Breast epithelium (tissue), 4 donors: ENCODE results near the gene AP5Z1. TPM values are rescaled to one million over a fixed set of nuclear protein-coding genes. Genes with fewer than 3 reads are reported as not detected.

Experiments
- DNase-seq, 2 donors: peaks; one replicate each; pipeline ENCODE4 v3.0.0-alpha.2; 2019; ENCODE audit warnings: low spot score in 2 of 2
- H3K27ac ChIP-seq, 2 donors: fragments of 200-600 bp; sonication (generic) in 1 of 2; one replicate each; pipeline ENCODE4 v1.5.1; 2016 to 2019; ENCODE audit warnings: mild to moderate bottlenecking in 1 of 2
- H3K27me3 ChIP-seq, 2 donors: fragments of 200-600 bp; sonication (generic) in 1 of 2; one replicate each; pipeline versions ENCODE4 v1.5.1 to v1.6.0; 2017 to 2019; ENCODE audit warnings: control low read depth in 1 of 2, mild to moderate bottlenecking in 1 of 2
- H3K36me3 ChIP-seq: fragments of 200-600 bp; one replicate; pipeline ENCODE4 v1.5.1; 2019
- H3K4me1 ChIP-seq, 2 donors: fragments of 200-600 bp; sonication (generic); one replicate each; pipeline ENCODE4 v1.5.1; 2016 to 2019; ENCODE audit warnings: control low read depth in 1 of 2
- H3K4me3 ChIP-seq, 3 donors: fragments of 200-600 bp; sonication (generic); 1 replicate in 2 of 3; 2 replicates in 1 of 3; pipeline ENCODE4 v1.5.1; 2016 to 2019; ENCODE audit warnings: mild to moderate bottlenecking in 3 of 3, moderate library complexity in 2 of 3
- H3K9me3 ChIP-seq, 2 donors: fragments of 200-600 bp; sonication (generic) in 1 of 2; one replicate each; pipeline ENCODE4 v1.5.1; 2016 to 2019; ENCODE audit warnings: control low read depth in 1 of 2
- POLR2A ChIP-seq: fragments of 450-650 bp; IDR thresholded peaks from one replicate; pipeline ENCODE4 v1.6.1; 2016; ENCODE audit warnings: antibody characterized with exemption, mild to moderate bottlenecking, moderate library complexity
- POLR2AphosphoS5 ChIP-seq, 3 donors: sonication (generic); formaldehyde crosslinking; IDR thresholded peaks; one replicate each; pipeline ENCODE4 v1.6.1; 2017; ENCODE audit warnings: antibody characterized with exemption in 3 of 3
- intact Hi-C: fragments of 100-400 bp; cut with DNase I; formaldehyde crosslinking; loops from one replicate; pipeline ENCODE4 v1.15.1; 2023; ENCODE audit warnings: low total_unique reads
- total RNA-seq, 3 donors: library from RNA; depleted of rRNA; stranded (reverse); fragments of >200 nt; gene quantifications; one replicate each; pipeline ENCODE4 v1.1.0, GENCODE V29; 2016
- TF ChIP-seq, protein P1 (sequence below), 3 donors: fragments of 450-650 bp; IDR thresholded peaks; one replicate each; pipeline ENCODE4 v1.5.1; 2016 to 2017; ENCODE audit warnings: antibody characterized with exemption in 3 of 3, mild to moderate bottlenecking in 3 of 3, moderate library complexity in 3 of 3

Gene AP5Z1
- total RNA-seq, 3 donors from 2014 or later = 20.0 to 25.9 (median 23.3) TPM

DNA sequence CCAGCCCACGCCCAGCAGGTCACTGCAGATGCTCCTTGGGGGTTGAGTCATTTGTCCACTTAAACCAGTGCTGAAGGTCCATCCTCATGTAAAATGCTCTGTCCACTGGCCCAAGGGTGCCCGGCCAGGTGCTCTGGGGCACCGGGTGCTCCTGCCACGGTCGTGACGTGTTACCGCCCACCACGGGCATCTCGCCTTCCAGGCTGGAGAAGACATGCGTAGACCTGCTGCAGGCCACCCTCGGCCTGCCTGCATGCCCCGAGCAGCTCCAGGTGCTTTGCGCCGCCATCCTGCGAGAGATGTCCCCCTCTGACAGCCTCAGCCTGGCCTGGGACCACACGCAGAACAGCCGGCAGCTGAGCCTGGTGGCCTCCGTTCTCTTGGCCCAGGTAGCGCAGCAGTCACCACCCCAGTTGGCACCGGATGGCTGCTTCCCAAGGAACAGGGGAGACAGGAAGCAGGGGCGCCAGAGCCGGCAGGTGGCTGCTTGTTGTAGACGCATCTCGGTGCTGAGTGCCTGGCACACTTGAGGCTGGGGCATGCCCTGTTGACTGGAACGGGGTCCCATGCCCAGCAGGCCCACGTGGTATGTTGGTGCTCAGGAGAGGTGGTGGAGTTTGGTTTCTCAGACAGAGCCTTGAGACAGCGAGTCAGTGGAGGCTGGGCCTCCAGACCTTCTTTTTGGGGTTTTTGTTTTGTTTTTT, 6.1 kb downstream of the AP5Z1 start:
- H3K9me3 ChIP-seq = no peaks in the 10 kb centered on the region
- H3K4me1 ChIP-seq = peaks cover 0 to under 1% of the 10 kb centered on the region in 2 donors
- TF ChIP-seq POLR2AphosphoS5 (IDR thresholded peaks at IDR 0.05) = no peak
- TF ChIP-seq POLR2A = no peak
- TF ChIP-seq, protein P1, sequence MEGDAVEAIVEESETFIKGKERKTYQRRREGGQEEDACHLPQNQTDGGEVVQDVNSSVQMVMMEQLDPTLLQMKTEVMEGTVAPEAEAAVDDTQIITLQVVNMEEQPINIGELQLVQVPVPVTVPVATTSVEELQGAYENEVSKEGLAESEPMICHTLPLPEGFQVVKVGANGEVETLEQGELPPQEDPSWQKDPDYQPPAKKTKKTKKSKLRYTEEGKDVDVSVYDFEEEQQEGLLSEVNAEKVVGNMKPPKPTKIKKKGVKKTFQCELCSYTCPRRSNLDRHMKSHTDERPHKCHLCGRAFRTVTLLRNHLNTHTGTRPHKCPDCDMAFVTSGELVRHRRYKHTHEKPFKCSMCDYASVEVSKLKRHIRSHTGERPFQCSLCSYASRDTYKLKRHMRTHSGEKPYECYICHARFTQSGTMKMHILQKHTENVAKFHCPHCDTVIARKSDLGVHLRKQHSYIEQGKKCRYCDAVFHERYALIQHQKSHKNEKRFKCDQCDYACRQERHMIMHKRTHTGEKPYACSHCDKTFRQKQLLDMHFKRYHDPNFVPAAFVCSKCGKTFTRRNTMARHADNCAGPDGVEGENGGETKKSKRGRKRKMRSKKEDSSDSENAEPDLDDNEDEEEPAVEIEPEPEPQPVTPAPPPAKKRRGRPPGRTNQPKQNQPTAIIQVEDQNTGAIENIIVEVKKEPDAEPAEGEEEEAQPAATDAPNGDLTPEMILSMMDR (IDR thresholded peaks at IDR 0.05) = no peak
- intact Hi-C loops = no loop called here
- no peak overlapping the region for H3K4me3 ChIP-seq
- no peak overlapping the region for H3K27ac ChIP-seq
- no peaks in the 10 kb centered on the region for H3K27me3 ChIP-seq
- DNase-seq = no peak
- H3K36me3 ChIP-seq = no peaks in the 10 kb centered on the region

DNA sequence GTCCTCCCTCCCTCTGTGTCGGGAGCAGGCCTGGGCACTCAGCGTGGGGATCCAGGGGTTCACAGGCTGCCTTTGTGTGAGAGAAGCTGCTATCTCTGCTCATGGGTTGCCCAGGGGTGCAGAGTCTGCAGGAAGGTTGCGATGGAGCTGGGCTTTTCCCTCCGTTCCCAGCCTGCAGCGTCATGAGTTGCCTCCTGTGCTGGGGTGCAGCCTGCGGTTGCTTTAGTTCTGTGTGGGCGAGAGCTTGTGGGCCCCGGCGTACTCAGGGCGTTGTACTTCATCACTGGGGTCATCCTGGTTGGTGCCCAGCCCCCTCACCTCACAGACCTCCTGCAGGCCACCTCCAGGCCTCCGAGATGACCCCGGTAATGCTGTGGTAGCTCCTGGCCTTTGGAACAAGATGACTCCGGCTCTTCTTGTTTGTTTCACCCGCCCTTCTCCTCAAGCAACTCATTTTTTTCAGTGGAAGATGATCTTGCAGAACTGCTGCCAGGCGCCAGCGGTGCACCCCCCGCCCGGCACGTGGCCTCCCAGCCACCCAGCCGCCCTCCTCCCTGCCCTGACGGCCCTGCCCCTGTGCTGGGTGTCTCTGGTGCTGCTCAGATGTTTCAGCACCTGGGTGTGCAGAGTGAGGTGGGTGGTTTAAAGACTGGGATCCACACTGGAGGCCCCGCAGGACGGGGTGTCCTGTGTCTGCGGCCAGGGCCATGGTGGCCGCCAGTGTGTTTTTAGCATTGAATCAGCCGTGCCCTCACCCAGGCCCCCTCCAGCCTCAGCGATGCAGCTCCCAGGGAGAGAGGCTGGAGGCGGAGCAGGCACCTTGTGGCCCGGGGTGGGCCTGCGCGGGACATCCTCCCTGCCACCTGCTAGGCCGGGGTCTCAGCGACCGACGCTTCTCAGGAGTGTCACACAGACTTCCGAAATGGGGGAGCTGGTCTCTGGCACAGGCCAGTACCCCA, 7.2 kb downstream of the AP5Z1 start:
- TF ChIP-seq, protein P1 (IDR thresholded peaks at IDR 0.05) = no peak
- TF ChIP-seq POLR2A = no peak
- TF ChIP-seq POLR2AphosphoS5 (IDR thresholded peaks at IDR 0.05) = no peak
- Histone ChIP-seq H3K36me3 (peaks cover 2% of the 10 kb centered on the region), H3K4me3 (no peak overlapping the region), H3K27ac (no peak overlapping the region), H3K4me1 (no peaks in the 10 kb centered on the region), H3K27me3 (no peaks in the 10 kb centered on the region), H3K9me3 (no peaks in the 10 kb centered on the region)
- intact Hi-C loops = no loop called here
- DNase-seq = no peak

- Histone ChIP-seq H3K9me3 (no peaks in the 10 kb centered on the region), H3K4me3 (no peak overlapping the region), H3K4me1 (no peaks in the 10 kb centered on the region), H3K27ac (no peak overlapping the region), H3K36me3 (peaks cover 8% of the 10 kb centered on the region), H3K27me3 (no peaks in the 10 kb centered on the region)
- TF ChIP-seq POLR2AphosphoS5 (IDR thresholded peaks at IDR 0.05) (no peak), POLR2A (no peak)
- TF ChIP-seq, protein P1 (IDR thresholded peaks at IDR 0.05) = no peak
- DNase-seq = no peak
- intact Hi-C loops = no loop called here
These were observed 7.8 kb downstream of the AP5Z1 start for GRCh38 chr7:4783292-4783652.

GRCh38 chr7:4783762-4784351, 8.4 kb downstream of the AP5Z1 start:
- H3K36me3 ChIP-seq = peaks cover 10% of the 10 kb centered on the region
- no peaks in the 10 kb centered on the region for H3K4me1 ChIP-seq
- intact Hi-C loops = no loop called here
- no peaks in the 10 kb centered on the region for H3K9me3 ChIP-seq
- no peak for DNase-seq
- H3K4me3 ChIP-seq = no peak overlapping the region
- no peak overlapping the region for H3K27ac ChIP-seq
- H3K27me3 ChIP-seq = no peaks in the 10 kb centered on the region
- TF ChIP-seq POLR2AphosphoS5 (IDR thresholded peaks at IDR 0.05) (no peak), POLR2A (no peak)
- TF ChIP-seq, protein P1 (IDR thresholded peaks at IDR 0.05) = no peak
